SW 1271 (cell line): Measurements from ENCODE around the gene KRCC1.
A peak's percentile ranks its signal among the peaks of the same experiment; 100 is the strongest.

ENCODE experiments used
- DNase-seq, 2 experiments: peaks; one replicate each; lab custom pipeline; 2025; lab: John Stamatoyannopoulos, UW

Gene KRCC1

DNA sequence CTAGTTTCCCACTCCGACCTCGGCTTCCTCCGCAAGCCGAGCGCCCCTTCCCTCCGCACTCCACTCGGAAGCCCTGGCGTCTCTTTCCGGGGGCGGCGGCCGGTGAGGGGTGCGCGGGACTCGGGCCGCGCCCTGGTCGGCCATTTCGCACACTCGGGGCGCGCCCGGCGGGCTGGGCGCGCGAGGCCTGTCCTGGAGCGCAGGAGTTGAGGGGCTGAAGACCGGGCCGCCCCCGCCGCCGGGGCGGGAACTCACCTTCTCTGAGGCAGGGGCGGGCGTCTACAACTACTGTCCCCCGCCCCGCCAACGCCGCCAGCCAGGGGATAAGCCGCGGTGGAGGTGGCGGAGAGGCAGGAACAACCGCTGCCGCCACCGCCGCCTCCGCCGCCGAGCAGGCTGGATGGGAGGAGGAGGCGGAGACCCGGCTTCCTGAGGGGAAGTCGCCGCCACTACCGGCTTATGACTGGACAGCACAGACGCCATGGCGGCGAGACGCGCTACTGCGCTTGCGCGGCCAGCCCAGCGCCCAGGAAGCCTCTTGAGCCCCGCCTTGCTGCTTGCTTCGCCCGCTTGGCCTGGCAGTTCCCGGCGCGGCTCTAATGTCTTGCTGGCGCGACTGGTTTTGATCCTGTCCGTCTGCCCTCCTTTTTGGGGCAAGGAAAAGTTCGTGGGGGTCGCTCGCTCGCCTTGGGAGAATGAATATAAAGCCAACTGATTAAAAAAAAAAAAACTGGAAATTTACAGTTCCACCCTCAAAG, at the start of gene KRCC1:
Gene KRCC1 (minus strand): TSS at position 413 of the 758 bp plus-strand sequence. CDS start 27,220 bp downstream, outside the sequence.
- DNase-seq = peak; percentile 76 to 88

DNA sequence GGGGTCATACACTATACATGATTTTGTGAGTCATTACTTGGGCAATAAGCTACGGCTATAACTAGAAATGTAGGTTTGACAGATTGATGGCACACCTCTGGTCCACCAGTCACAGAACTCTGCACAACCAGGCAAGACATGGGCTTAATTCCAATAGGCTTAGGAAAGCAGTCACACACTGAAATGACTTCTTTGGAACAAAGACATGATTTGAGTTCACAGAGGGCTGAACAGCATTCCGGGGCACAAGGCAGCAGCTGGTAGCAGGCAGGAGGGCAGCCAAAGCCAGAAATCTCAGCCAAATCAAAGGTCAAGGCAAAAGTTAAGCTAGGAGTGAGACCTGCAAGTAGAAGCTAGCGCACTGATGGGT, 44.9 kb upstream of the KRCC1 start:
- no peak for DNase-seq

DNA sequence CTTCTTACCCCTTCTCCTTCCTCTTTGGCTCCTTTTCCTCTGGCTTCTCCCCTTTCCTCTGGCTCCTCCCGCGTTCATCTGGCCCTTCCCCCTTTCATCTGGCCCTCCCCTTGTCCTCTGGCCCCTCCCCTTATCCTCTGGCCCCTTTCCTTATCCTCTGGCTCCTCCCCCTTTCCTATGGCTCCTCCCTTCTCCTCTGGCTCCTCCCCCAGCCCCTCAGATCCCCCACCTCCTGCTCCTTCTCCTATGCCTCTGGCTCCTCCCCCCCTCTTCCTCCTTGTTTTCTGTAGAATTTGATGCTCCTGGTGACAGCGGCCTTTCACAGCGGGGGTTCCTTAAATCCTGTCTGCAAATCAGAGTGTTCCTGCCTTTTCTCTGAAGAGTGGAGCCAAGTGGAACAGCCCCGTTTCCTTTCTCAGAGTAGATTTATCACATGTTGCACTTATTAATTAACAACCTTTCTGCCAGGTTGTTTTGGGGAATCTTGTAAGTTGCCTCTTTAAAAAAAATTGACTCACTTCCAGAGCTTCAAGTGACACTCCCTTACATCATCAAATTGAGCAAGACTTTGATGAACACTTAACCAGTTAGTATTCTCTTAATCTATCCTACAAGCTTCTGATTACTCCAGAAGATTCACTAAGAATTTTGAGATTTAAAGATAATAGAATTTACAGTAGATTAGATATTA, 44.4 kb upstream of the KRCC1 start:
- peak in 1 of 2 experiments; percentile 13 for DNase-seq

DNA sequence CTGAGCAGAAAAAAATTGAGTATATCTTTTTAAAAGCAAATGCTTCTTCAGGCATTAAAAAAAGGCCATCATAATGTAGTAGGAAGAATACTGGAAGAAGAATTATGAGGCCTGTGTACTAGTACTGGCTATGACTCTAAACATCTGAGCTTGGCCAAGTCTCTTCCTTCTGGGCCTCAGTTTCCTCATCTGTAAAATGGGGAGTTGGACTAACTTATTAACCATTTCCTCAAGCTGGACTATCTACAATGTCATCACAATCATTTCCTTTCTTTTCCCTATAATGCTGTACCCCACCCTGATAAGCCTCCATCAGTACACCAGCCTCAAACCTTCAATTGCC, 42.9 kb upstream of the KRCC1 start:
- DNase-seq = no peak

DNA sequence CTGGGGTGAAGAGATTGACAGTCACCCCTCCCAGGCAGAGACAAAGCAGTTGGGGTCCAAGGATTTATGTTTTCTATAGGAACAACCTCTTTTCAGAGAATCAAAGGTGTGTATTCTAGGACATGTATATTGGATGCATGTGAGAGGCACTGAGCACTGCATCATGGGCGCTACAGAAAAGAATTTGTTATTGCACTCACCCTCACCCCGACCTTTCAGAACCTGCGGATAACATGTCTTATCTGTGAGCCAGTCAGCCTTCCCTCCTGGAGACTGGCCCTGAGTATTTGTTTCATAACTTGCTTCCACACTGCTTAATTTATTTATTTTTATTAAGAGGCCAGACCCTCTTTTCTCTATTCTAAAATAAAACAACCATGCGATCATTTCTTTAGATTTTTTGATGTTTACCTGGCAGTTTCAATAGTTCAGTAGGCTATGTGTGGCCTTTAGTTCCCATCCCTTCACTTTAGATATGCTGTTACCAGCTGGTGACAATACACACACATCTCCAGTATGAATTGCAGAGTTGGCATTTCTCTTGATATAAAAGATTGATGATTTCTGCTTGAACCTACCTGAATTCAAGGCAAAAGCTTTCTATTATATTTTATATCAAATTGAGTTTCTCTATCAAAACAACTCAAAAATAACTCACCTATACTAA, 42.4 kb upstream of the KRCC1 start:
- no peak for DNase-seq

DNA sequence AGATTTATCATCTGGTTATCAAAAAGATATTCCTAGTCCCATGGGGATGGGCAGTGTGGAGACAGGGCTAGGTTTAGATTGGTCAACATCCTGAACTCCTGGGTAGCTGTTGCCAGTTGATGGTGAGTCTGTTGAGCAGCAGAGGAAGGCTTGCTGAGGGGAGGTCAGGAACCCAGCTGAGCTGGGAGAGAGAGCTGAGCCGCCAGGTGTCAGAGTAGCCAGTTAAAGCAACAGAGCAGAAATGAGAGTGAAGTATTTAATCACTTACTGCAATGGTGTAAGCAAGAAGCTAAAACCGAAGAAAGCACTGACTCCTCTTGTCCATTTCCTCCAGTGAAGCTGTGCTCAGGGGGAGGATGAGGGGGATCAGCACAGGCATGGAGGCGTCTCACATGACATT, 41.6 kb upstream of the KRCC1 start:
- no peak for DNase-seq

DNA sequence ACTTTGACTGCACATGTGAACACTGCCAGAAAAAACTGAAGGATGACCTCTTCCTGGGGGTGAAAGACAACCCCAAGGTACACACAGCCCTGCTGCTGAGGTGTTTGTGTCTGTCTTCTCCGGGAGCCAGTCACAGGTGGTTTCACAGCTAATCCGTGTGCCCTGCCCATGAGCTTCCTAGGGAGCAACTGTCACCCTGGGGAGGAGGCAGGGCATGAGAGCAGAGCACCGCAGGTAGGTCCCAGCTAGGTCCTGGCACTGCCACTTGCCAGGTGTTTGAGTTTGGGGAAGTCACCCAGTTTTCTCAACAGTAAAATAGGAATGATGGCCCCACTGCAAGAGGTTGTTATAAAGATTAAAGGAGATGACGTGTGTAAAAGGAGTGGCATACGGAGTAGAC, 41.1 kb upstream of the KRCC1 start:
- no peak for DNase-seq

DNA sequence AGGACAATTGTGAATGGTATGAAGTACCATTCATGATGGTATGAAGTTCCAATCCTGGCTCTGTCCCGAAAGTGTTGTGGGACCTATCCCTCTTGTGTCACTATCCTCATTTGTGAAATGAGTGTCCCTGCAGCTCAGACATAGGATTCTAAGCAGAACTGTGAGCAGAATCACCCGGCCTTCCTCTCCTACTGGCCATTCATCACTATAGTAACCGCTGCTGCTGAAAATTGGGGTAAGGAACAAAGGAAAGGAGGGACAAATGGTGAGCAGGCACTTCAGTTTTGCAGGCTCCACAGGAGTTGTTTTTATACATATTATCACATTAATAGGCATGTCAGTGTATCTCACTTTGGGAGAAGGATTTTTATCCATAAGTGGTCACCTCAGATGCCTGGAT, 39.4 kb upstream of the KRCC1 start:
- DNase-seq = no peak

DNA sequence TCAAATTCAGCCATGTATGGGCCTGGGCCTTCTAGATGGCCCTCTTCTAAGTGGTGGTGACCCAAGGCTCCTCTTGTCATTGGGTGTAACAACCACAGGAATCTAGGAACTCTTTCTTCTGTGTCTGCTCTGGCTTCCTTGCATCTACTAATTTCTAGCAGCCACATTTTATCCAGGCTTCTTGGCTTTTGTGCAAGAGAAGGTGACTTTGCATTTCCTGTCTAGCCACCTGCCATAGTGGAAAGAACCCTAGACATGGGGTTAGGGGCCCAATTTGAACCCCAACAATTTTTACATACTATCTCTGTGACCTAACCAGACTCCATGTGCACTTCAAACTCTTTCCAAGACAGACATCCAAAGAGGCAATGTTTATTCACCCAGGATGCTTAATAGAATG, 37.2 kb upstream of the KRCC1 start:
- DNase-seq = no peak

DNA sequence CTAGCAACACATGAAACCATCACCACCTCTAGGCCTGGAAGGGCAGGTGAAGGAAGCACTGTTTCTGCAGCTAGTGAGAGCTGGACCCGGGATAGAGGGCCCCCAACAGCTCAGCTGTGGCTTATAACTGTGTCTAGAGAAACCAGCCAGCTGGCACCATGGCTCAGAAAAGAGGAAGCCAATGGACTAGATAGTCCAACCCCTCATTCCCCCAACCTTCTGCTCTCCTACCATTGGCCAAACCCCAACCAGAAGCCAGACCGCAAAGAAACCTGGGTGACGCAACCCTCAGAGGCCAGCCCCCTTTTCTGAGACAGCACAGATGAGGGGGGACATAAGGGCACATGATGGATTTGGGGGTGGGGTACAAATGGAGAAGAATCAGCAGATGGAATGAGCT, 36.4 kb upstream of the KRCC1 start:
- no peak for DNase-seq

DNA sequence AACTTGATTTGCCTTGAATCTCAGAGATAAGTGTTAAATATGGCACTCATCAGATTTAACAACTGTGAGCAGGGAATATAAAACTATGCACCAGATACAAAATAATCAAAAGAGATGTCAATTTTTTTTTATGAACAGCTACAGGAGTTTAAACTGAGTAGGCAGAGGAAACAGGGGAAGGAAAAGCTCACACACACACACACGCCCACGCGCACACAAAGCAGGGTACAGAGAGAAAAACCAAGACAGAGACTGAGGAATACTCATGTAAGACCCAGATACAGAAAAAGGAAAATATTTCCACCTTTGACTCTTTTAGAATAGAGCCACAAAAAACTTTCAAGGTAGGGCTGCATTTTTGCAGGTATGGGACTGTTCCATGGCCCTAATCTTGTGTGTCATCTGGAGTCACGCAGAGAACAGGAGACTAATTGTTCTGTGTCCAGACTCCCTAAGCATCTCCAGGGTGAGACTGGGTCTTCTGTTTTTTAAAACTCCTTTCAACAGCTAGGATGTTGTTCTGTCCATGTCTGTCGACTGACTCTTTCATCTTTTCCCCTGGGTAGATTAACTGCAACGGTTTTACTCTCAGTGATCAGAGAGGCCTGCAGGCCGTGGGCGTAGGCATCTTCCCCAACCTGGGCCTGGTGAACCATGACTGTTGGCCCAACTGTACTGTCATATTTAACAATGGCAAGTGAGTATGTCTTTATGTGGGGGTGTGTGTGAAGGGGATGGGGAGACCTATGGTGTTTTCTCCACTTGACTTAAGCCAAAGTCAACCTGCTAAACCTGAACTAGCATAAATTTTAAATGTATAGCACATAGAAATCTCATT, 35.1 kb upstream of the KRCC1 start:
- no peak for DNase-seq

DNA sequence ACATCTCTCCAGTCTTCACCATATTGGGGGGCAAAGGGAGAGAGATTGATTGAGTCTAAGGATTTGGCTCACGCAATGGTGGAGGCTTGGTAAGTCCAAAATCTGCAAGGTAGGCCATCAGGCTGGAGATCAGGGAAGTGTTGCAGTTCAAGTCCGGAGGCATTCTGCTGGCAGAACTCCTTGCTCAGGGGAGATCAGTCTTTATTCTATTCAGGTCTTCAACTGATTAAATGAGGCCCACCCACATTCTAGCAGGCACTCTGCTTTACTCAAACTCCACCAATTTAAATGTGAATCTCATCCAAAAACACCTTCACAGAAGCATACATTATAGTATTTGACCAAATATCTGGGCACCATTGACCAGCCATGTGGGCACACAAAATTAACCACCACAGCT, 33.4 kb upstream of the KRCC1 start:
- DNase-seq = no peak

DNA sequence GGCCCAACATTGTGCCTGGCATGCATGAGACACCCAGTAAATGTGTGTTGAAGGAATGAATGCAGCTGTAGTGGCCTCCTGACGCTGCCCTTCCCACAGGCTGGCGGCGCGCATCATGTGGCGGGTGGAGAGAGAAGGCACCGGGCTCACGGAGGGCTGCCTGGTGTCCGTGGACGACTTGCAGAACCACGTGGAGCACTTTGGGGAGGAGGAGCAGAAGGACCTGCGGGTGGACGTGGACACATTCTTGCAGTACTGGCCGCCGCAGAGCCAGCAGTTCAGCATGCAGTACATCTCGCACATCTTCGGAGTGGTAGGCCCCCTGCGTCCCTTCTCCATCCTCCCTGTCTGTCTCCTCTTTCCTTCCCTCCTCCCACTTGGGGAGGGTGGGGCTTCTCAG, 32.2 kb upstream of the KRCC1 start:
- DNase-seq = no peak

DNA sequence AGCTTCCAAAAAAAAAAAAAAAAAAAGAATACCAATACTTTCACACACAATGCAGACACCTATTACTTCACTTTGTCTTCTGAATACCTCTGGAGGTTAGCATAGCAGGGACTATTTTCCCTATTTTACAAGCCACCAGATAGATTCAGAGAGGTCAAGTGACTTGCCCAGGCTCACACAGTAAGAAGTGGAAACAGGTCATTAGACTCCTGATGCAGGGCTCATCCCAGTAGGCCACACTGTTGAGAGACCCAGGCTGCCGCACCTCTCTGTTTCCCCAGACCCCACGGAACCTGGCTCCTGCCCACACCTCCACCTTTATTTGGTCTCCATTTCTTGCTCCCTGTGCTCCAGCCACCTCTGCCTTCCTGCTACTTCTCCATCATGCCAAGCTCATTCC, 31.5 kb upstream of the KRCC1 start:
- no peak for DNase-seq

DNA sequence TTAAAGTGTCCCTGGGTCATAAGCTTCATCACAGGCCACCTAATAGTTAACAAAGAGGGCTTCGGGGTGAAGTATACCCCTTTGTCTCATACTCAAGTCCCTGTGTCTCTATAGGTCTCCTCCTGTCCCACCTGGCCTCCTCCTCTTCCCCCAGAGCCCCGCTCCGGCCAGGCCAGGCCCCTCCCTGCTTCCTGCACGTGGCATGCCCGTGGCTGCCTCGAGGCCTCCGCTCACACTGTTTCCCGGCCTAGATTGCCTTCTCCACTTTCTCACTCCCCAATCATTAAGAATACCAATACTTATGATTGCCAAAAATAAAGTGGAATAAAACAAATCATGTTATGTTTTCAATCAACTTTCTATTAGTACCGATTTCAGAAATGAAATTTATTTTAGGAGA, 30.8 kb upstream of the KRCC1 start:
- no peak for DNase-seq

DNA sequence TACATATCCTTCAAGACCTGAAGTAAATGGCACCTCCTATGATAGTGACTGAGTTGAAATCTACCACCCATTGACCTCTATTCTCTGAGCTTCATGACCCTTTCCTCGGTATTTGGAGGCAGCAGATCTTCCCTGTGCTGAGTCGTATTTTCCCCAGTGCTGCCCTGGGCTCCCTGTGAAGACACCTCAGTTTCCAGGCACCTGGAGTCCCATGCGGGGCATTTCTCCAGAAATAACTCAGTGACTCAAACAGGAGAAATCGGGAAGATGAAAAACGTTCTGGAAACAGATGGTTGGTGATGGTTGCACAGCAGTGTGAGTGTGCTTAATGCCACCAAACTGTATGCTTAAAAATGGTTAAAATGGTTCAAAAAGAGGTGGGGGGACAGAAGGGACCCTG, 30.0 kb upstream of the KRCC1 start:
- DNase-seq = no peak

DNA sequence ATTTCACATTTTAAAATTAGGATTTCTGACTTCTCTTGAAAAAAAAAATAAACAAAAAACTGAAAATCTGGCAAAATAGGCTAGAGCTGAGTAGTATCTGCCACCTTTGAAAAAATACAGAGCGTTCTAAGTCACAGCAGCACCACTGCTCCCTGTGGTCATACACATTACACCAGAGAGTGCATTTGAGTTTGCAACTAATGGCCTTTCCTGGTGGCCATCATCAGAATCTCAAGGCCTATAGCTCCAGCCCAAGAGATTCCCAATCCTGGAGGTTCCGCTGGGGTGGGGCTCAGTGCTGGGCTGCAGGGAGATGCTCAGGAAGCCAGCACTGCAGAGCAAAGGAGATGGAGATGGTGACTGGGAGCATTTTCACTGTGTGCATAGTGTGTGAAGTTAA, 29.5 kb upstream of the KRCC1 start:
- DNase-seq = no peak

DNA sequence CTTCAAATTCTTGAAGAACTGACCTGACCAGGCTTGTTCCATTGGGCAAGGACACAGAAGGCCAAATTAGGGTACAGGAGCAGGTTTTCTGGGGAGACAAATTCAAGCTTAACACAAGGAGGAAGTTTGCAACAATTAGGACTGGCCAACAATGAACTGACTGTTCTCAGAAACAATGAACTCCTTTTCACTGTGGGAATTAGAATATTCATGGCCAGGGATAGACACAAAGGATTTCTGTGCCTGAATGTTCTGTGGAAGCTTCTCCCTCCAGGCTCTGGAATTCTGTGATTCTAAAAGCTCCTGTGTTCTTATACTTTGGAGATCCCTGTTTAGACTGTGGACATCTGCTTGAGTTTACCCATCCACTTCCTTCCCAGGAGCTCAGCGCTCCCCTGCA, 27.2 kb upstream of the KRCC1 start:
- no peak for DNase-seq

DNA sequence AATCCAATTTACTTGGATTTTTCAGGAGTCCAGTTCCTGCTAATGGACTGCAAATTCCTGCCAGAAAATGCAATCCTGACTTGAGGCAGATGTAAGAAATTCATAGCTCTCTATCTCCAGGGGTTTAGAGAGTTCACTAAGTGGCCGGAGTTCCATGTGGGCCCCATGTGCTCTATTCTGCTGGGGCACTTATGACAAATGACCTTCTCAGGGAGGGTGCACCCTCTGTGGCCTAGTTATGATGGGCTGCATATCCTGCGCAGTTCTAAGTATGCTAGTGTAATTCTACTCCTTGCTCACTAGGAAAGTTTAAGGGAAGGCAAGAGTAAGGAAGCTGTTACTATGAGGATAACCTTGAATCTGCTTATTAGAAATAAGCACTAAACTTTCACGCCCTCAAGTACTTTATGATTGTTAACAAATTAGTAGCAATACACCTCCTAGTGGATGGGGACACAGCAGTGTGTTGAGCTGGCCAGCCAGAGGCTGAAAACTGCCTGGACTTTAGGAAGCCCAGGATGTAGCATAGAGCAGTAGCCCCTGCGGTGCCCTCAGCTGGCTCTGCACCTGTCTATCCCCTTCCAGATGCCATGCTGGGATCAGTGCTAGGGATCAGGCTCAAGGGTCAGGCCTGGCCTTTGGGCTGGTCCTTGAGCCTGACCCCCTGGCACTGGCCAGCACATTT, 26.5 kb upstream of the KRCC1 start:
- no peak for DNase-seq

DNA sequence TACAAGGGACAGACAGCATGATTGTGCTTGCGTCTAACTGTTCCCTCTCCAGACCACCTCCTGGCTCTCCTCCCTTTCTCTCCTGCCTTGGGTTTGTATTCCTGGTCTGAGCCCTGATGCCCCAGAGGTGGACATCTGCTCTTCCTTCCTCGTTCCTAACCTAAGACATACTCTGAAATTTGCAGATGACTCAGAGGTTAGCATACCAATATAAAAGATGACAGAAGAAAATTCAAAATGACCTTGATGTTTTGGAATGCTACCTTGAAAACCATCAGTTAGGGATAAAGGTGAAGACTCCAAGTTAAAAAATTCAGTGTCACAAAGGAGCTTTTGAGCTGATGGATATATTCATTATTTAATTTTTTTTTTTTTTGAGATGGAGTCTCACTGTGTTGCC, 25.0 kb upstream of the KRCC1 start:
- no peak for DNase-seq

DNA sequence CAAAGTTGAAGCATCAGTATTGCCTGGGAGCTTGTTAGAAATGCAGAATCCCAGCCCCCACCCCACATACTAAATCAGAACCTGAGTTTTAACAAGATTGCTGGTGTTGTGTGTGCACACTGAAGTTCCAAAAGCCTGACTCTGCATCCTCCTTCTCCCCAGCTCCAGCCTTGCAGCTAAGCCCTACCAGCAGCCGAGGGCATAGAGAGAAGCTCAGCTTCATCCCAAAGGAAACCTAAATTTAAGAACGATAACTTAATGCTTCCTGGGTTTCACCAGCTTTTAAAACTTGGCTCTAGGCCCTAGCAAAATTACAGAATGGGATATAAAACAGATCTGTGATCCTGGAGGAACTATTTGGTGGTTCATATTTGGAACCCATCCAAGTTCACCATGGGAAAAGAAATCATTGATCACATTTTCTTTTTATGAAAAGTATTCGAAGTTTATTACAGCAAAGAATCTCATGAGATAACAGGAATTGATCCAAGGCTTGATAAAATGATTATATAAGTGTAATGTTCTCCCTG, 23.1 kb upstream of the KRCC1 start:
- DNase-seq = no peak

DNA sequence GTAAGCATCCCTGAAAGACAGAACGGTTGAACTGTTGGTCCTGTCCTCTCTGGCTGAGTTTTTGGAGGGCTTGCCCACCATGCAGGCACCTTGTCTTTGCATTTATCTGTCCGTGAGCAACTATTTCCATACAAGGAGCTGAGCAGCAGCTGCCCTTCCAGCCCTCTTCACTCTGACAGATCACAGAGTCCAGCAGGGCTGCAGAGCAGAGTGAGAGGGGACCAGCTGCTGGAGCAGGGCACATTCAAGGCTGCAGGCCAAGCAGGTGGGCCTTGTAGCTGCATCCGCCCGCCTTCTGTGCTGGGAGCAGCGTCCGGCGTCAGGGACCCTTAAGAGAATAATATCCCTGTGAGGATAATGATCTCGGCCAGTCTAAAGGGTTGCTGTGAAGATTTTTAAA, 21.5 kb upstream of the KRCC1 start:
- DNase-seq = no peak
